ENCODE results near the gene CD28.

GRCh38 chr2:203704430-203704829 is 2.0 kb upstream of the CD28 start:
- TF ChIP-seq CTCF (IDR thresholded peaks at IDR 0.05; ENCODE audit: borderline replicate concordance, extremely low read depth, low read length, poor library complexity, severe bottlenecking) = no peak
- TF ChIP-seq EZH2 (IDR thresholded peaks at IDR 0.05; ENCODE audit: borderline replicate concordance, low read depth, low read length, severe bottlenecking) = no peak

Data from DND-41 (cell line).